ENCODE data around the gene HOXC5.

GRCh38 chr12:54034785-54035310, 2.0 kb downstream of the HOXC5 start:
- no peak for TF ChIP-seq POLR2AphosphoS5 (IDR thresholded peaks at IDR 0.05; ENCODE audit: low read depth, low read length)
- TF ChIP-seq TAF1 (IDR thresholded peaks at IDR 0.05; ENCODE audit: borderline replicate concordance, insufficient read depth, low read length) = no peak
- TF ChIP-seq REST (IDR thresholded peaks at IDR 0.05; ENCODE audit: insufficient read depth in 1 of 2, low read depth in 2 of 2, low read length in 2 of 2) = no peak
- TF ChIP-seq SIN3A (IDR thresholded peaks at IDR 0.05; ENCODE audit: borderline replicate concordance, insufficient read depth, low read length) = no peak
